Nephron progenitor cell (in vitro differentiated cells): Measurements from ENCODE around the gene AFF2.
A peak's percentile ranks its signal among the peaks of the same experiment; 100 is the strongest.
"Not testable (repeated sequence)": the region's sequence is repeated elsewhere in the genome, so short reads cannot be mapped to it uniquely, and the experiment has no call there.

Experiments
- DNase-seq: peaks from one replicate; pipeline ENCODE4 v3.0.0; 2021
- H3K27ac Mint-ChIP-seq: 2 replicates; pipeline ENCODE4 v1.8.0; 2021; ENCODE audit warnings: mild to moderate bottlenecking, moderate library complexity, mixed read lengths
- H3K27me3 Mint-ChIP-seq: 2 replicates; pipeline ENCODE4 v1.8.0; 2021; ENCODE audit warnings: mild to moderate bottlenecking, low read depth, mixed read lengths; ENCODE audit not compliant: poor library complexity
- H3K36me3 Mint-ChIP-seq: 2 replicates; pipeline ENCODE4 v1.8.0; 2021; ENCODE audit warnings: low read depth, mixed read lengths
- H3K4me1 Mint-ChIP-seq: 2 replicates; pipeline ENCODE4 v1.8.0; 2021; ENCODE audit warnings: mixed read lengths
- H3K4me3 Mint-ChIP-seq: 2 replicates; pipeline ENCODE4 v1.8.0; 2021; ENCODE audit warnings: mild to moderate bottlenecking, moderate library complexity, mixed read lengths
- H3K9me3 Mint-ChIP-seq: 2 replicates; pipeline ENCODE4 v1.8.0; 2021; ENCODE audit warnings: mild to moderate bottlenecking, moderate library complexity, mixed read lengths
- CTCF ChIP-seq: fragments of 200-600 bp; sonication (generic); IDR thresholded peaks from 2 replicates; pipeline ENCODE4 v1.5.0; 2021; ENCODE audit warnings: antibody characterized with exemption

AFF2 gene

GRCh38 chrX:148903176-148903575, 402.8 kb downstream of the AFF2 start:
- no peak for DNase-seq
- H3K4me1 Mint-ChIP-seq, result peaks cover 8% of the 10 kb centered on the region
- peaks cover 19% of the 10 kb centered on the region for H3K36me3 Mint-ChIP-seq
- H3K4me3 Mint-ChIP-seq, result no peak overlapping the region
- H3K27me3 Mint-ChIP-seq, result no peaks in the 10 kb centered on the region
- peaks cover 44% of the 10 kb centered on the region for H3K9me3 Mint-ChIP-seq
- no peak overlapping the region for H3K27ac Mint-ChIP-seq
- no peak for TF ChIP-seq CTCF

- TF ChIP-seq CTCF, result no peak
- H3K9me3 Mint-ChIP-seq, result peaks cover 58% of the 10 kb centered on the region
- no peaks in the 10 kb centered on the region for H3K27me3 Mint-ChIP-seq
Observed at GRCh38 chrX:148904421-148905111, 404.1 kb downstream of the AFF2 start.

GRCh38 chrX:148905400-148905799, 405.0 kb downstream of the AFF2 start:
- Mint-ChIP-seq H3K9me3 (peaks cover 63% of the 10 kb centered on the region), H3K4me1 (peaks cover 8% of the 10 kb centered on the region), H3K27me3 (no peaks in the 10 kb centered on the region), H3K36me3 (peaks cover 24% of the 10 kb centered on the region), H3K4me3 (no peak overlapping the region), H3K27ac (no peak overlapping the region)
- no peak for TF ChIP-seq CTCF
- DNase-seq, result no peak

More at GRCh38 chrX:148904421-148905111, 404.1 kb downstream of the AFF2 start:
- Mint-ChIP-seq H3K4me1 (peaks cover 8% of the 10 kb centered on the region), H3K27ac (no peak overlapping the region), H3K4me3 (no peak overlapping the region), H3K36me3 (peaks cover 24% of the 10 kb centered on the region)
- no peak for DNase-seq

- Mint-ChIP-seq H3K9me3 (peaks cover 65% of the 10 kb centered on the region), H3K36me3 (peaks cover 24% of the 10 kb centered on the region)
- not testable (repeated sequence) for DNase-seq, H3K27ac Mint-ChIP-seq, H3K4me1 Mint-ChIP-seq, H3K4me3 Mint-ChIP-seq, H3K27me3 Mint-ChIP-seq
Observed at GRCh38 chrX:148906628-148907027, 406.2 kb downstream of the AFF2 start.

GRCh38 chrX:148909758-148910157, 409.3 kb downstream of the AFF2 start:
- Mint-ChIP-seq H3K4me3 (no peak overlapping the region), H3K9me3 (peaks cover 62% of the 10 kb centered on the region), H3K27me3 (no peaks in the 10 kb centered on the region), H3K4me1 (peaks cover 16% of the 10 kb centered on the region), H3K36me3 (peaks cover 24% of the 10 kb centered on the region), H3K27ac (no peak overlapping the region)
- no peak for DNase-seq
- no peak for TF ChIP-seq CTCF

GRCh38 chrX:148913971-148914370, 413.6 kb downstream of the AFF2 start:
- DNase-seq, result no peak
- no peak for TF ChIP-seq CTCF
- Mint-ChIP-seq H3K4me1 (peaks cover 13% of the 10 kb centered on the region), H3K36me3 (no peaks in the 10 kb centered on the region), H3K27ac (peak overlapping the region; percentile 3), H3K4me3 (no peak overlapping the region), H3K27me3 (no peaks in the 10 kb centered on the region), H3K9me3 (peaks cover 32% of the 10 kb centered on the region)
